Measurements from ENCODE around the gene BCL7A.
"Not testable (repeated sequence)": the region's sequence is repeated elsewhere in the genome, so short reads cannot be mapped to it uniquely, and the experiment has no call there.

The BCL7A gene

DNA sequence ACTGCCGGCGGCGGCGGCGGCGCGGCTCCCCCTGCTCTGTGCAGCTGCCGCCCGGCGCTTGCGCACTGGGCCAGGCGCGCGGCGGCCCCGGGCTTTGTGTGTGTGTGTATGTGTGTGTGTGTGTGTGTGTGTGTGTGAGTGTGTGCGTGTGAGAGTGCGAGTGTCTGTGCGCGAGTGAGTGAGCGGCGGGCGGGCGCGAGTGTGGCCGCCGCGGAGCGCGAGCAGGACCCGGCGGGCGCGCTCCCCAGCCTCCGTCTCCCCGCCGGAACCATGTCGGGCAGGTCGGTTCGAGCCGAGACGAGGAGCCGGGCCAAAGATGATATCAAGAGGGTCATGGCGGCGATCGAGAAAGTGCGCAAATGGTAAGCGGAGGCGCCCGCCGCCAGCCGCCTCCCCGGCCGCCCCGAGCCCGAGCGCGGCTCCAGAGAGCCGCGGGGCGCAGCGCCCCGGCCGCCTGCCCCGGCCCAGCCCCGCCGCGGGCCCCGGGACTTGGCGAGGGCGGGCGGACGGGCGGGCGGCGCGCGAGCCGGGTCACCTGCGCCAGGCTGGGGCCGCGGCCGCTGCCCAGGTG is at the start of gene BCL7A:
BCL7A (plus strand) TSS at position 63 of the 571 bp plus-strand sequence; CDS start at position 271, 208 bp downstream.
- DNase-seq (ENCODE audit: low spot score): peak; percentile 92

DNA sequence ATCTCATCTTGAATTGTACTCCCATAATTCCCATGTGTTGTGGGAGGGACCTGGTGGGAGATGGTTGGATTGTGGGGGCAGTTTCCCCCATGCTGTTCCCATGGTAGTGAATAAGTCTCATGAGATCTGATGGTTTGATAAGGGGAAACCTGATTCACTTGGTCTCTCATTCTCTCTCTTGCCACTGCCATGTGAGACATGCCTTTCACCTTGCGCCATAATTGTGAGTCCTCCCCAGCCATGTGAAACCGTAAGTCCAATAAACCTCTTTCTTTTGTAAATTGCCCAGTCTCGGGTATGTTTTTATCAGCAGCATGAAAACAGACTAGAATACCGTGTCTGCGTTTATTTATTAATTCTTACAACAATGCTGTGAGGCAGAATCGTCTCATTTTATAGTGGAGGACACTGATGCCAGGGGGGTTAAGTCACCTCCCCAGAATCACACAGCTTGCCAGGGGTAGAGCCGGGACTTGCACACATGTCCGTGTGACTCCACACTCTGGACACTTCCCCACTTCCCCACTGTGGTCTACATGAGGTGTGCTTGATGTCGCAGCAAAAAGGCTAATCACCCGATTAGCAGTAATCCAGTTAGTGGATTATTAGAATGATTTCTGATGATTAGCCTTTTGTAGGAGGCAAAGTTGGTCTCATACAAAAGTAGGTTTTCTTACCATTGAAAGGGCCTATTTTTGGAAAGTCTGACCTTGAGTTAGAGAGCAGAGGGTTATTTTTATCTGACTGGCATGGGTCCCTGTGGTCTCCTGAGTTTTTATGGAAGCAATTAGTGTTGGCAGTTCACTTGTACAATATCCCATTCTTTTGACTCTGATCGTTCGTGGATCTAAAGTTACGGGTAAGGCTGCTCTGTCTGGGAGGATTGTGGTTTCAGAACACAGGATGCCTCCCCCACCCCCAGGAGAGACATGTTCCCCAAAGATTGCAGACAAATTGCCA is 47.4 kb upstream of the BCL7A start:
- no peak for DNase-seq (ENCODE audit: low spot score)

DNA sequence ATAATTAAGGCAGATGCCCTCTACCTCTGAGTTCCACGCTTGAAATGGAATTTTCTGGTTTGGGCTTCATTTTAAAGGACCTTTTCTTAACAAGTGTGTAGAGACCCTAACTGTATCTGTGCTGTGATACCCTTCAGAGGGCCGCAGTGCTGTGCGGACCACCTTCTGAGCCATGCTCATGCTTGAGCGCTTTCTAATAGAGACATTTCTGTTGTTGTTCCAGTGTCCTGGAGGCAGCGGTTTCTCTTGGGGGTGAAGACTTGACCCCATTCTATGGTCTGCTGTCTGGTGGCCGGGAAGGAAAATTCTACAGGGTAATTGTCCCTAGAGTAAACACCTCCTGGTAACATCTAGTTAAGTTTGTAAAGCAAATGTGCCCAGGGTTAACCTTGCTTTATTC is 46.7 kb upstream of the BCL7A start:
- DNase-seq (ENCODE audit: low spot score): no peak

DNA sequence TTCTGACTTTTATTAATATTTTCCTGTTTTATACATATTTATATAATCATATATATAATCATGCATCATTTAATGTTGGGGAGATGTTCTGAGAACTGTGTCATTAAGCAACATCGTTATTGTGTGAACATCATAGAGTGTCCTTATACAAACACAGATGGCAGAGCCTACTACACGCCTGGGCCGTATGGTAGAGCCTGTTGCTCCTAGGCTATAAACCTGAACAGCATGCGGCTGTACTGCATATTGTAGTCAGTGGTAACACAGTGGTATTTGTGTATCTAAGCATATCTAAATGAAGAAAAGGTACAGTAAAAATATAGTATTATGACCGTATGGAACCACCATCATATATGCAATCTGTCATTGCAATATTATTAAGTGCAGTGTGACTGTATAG is 44.7 kb upstream of the BCL7A start:
- DNase-seq (ENCODE audit: low spot score): no peak

GRCh38 chr12:121980191-121980891 is 41.3 kb upstream of the BCL7A start:
- DNase-seq (ENCODE audit: low spot score): no peak

DNA sequence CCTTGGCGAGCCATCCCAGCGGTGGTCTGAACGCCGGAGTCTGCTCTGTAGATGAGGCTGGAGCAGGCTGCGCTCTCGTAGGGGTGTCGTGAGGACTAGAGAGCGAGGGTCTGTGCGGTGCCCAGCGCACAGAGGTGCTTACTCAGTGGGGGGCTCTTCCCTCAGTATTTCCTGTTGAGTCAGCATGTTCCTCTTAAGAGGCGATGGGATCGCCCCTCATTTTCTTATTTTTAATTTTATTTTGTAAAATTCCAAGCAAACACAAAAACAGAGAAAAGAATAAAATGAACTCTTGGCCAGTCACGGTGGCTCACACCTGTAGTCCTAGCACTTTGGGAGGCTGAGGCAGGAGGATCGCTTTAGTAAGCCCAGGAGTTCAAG is 40.8 kb upstream of the BCL7A start:
- DNase-seq (ENCODE audit: low spot score): no peak

DNA sequence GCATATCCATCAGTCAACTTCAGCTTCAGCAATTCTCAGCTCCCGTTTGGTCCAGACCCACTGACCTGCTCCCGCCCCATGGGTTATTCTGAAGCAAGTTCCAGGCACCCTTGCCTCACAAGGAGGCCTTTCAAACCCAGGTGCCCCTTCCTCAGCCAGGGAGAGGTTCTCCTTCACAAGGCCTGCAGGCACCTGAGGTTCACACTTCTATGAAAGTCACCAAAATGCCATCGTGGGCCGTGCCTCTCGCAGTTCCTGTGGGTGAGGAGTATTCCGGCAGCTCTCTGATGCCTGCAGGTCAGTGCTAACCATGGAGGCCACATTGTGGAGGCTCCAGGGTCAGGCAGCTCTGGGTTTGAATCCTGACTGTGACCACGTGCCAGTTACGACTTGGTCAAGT is 40.2 kb upstream of the BCL7A start:
- no peak for DNase-seq (ENCODE audit: low spot score)

DNA sequence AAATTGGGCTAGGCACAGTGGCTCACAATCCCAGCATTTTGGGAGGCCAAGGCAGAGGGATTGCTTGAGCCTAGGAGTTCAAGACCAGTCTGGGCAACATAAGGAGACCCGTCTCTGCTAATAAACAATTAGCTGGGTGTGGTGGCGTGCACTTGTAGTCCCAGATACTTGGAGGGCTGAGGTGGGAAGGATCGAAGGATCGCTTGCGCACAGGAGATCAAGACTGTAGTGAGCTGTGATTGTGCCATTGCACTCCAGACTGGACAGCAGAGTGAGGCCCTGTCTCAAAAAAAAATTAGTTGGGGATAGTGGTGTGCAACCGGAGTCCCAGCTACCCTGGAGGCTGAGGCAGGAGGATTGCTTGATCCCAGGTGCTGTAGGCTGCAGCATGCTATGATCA is 38.7 kb upstream of the BCL7A start:
- DNase-seq (ENCODE audit: low spot score): no peak

GRCh38 chr12:121983536-121984210 is 38.0 kb upstream of the BCL7A start:
- no peak for DNase-seq (ENCODE audit: low spot score)

DNA sequence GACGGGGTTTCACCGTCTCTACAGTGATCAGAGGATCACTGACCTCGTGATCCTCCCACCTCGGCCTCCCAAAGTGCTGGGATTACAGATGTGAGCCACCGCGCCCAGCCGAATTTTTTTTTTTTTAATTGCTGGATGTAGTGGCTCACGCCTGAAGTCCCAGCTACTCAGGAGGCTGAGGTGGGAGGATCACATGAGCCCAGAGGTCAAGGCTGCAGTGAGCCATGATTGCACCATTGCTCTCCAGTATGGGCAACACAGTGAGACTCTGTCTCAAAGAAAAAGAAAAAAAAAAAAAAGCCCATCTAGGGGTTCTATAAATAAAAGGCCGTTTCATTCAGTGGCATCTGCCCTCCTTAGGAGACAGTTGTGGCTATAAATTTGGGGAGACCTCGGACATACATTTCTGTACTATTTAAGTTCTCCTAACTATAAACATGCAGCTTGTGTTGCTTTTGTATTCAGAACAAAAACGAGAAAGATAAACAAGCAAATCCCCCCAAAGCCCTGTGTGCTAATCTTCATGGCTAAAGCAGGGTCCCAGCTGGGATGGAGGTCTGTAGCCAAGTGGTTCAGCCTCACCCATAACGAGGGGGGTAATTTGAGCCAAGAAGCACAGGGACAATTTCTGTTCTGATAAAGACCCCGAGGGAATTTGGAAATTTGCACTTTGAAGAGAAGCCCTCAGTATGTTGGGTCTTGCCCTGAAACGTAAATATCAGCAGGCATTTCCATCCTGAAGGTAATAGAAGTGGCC is 35.0 kb upstream of the BCL7A start:
- DNase-seq (ENCODE audit: low spot score): no peak

DNA sequence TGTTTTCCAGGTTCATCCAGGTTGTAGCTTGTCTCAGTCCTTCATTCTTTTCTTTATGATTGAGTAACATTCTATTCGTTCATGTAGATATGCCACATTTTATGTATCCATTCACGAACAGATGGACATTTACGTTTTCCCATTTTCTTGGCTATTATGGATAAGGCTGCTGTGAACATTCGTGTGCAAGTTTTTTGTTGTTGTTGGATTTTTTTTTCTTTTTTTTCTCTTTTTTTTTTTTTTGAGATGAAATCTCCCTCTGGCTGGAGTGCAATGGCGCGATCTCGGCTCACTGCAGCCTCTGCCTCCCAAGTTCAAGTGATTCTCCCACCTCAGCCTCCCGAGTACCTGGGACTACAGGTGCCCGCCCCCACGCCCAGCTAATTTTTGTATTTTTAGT is 33.2 kb upstream of the BCL7A start:
- not testable (repeated sequence) for DNase-seq (ENCODE audit: low spot score)

DNA sequence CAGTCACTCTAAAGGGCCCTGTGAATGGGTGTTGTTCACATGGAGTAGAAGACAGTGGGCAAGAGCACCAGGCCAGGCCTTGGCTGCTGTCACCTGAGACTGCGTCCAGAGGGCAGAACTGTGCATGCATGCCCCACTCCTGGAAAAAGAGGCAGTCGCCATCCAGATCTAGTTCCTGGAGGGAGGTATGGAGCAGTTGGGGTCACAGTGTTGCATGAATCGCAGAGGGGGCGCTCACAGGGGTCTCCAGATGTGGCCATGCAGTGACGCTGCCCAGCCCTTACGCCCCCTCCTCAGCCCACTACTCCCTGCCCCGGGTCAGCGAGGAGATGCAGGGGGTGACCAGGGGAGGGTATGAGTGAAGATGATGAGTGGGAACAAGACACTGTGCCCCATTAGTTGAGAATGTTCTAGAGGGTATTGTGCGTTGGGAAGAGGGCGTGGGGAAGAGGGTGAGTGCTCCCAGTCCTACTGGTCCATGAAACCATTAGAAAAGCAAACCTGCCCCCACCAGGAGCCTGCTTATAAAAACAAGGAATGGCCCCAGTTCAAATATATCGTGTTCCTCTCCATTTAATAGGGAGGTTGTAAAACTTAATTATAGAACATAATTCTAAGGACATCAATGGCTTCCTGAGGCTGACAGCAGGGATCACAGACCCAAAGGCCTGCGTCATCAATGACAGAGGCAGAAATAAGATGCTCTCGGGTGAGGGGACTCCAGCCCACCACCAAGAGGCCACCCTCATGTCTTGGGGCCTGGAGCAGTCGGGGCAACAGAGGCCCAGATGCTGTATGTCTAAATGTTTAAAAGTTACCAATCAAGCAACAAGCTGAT is 32.2 kb upstream of the BCL7A start:
- DNase-seq (ENCODE audit: low spot score): no peak

- no peak for DNase-seq (ENCODE audit: low spot score)
These were observed 31.5 kb upstream of the BCL7A start for GRCh38 chr12:121990114-121990647.

DNA sequence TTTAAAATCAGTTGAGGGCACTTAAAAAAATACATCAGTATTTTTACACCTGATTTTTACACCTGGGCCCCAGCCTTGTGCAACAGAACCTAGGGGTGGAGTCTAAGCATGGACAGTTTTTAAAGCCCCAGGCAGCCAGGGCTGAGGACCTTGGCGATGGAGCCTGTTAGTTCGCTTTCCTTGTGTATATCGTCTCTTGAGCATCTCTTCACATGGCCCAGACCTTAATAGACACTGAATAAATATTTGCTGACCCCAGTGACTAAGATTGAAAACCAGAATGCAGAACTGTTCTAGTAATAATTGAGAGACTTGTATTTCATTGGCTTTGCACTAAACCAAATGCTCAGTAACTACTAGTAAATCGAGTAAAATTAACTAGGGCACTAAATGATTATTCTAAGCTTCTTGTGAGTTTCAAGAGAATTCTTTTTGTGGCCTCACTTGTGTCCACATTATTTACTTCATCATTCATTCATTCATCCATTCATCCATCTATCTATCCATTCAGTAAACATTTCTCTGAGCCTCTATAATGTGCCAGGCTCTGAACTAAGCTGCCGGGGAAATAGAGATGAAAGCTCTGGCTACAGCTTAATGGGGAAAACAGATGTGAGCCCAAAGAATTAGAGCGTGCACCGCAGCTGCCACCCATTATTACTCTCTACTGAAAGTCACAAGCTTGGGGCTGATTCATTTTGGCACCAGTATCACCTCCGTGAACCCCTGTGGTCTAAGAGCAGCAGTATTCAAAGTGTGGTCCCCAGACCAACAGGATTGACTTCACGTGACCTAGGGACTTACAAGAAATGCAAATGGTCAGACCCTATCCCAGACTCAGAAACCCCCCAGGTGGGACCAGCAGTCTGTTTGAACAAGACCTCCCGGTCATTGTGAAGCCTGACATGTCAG is 30.7 kb upstream of the BCL7A start:
- DNase-seq (ENCODE audit: low spot score): peak; percentile 23

GRCh38 chr12:121992059-121992879 is 29.4 kb upstream of the BCL7A start:
- peak; percentile 93 for DNase-seq (ENCODE audit: low spot score)

DNA sequence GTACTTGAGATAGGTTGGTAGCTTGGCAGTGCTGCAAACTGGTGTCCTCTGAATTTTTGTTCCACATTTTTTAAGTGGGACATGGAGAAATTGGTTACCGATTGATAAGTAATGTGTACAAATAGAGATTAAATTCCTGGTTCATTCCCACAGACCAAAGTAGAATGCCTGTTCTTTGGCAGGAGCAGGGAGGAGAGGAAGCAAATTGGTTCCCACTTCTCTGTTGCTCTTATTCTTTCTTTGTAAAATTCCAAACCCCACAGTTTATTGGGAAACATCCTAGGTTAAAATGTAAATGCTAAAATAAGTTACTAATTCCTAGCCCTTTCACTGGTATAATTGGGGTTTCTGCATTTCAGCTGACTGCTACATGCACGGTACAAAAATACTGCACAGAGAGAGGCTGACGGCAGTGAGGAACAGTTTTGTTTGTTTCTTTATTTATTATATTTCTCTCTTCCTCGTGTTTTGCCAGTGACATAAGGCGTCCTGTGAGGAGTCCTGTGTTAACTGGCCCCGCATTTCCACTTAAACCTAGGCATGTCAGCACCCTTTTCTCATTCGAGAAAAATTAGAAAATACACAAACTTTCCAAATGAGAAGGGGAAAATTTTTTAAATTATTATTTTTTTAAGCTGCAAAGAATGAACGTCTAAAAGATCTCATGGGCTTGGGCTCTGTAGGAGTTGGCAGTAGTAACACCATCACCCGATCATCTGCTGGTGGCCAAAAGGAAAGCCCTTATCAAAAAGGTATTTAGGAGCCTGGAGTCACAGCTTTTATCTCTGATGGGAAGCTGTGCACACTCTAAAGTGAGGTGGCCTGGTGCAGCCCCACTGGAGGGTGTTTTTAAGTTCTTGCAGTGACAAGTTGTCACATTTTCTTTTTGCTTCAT is 25.4 kb upstream of the BCL7A start:
- no peak for DNase-seq (ENCODE audit: low spot score)

- DNase-seq (ENCODE audit: low spot score): no peak
These were observed 24.6 kb upstream of the BCL7A start for GRCh38 chr12:121996945-121997612.
